ENCODE measurements around the gene DGUOK. TPM values are rescaled to one million over a fixed set of nuclear protein-coding genes. Genes with fewer than 3 reads are reported as not detected.

DGUOK gene
- total RNA-seq, 2 experiments from 2014 or later: 96.4 to 103 TPM

DNA sequence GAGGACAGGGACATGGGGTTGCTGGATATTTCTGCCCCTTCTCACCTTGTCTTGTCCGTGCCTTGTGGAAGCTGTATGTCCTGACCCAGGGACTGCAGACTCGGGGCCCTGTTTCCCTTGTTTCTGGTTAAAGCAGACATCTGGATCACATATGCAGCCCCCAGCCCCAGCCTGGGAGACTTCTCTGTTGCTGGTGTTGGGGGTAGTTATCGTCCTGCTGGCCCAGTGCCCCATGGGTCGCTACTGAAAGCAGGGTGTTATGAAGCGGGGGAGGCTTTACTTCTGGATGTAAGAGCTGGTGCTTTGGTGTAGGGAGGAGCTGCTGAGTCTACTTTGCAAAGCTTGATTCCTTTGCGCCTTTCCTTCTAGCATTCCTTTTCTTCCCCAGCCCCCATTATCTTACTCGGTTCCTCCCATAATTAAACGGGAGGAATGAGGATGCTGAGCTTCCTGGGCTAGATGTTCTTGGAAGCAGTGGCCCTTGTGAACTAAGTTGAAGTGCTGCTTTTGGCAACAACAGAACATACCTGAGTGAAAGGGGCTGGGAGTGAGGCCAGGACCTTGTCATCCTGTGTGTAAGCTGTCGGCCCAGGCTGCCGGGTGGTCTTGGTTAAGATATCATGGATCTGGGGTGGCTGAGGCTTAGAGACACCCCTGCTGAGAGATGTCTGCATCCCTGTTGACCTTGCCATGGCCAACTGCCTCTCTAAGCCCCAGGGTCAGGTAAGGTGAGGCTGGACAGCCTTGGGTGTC is 61.4 kb downstream of the DGUOK start:
- ChIA-PET POLR2A (interaction anchor here (0.9 to 5.6 kb wide), 14 partner anchors 8 to 178 kb away, joined by 3 to 38 read pairs (median 4); partner anchors contain the start of genes BOLA3, DGUOK and STAMBP), CTCF (interaction anchor here (0.8 to 2.9 kb wide), 26 partner anchors 8 to 190 kb away, joined by 3 to 22 read pairs (median 4); partner anchors contain the start of genes BOLA3 and MOB1A)
- H3K9me3 Mint-ChIP-seq: peaks cover 4% of the 10 kb centered on the region
- H3K4me1 Mint-ChIP-seq (ENCODE audit: low read depth): peaks cover 50% of the 10 kb centered on the region
- H3K36me3 Mint-ChIP-seq (ENCODE audit: low read depth): peaks cover 67% of the 10 kb centered on the region
- H3K27ac Mint-ChIP-seq: peak overlapping the region; percentile 95
- ATAC-seq (no peak), DNase-seq (peak; percentile 18)
- H3K27me3 Mint-ChIP-seq: no peaks in the 10 kb centered on the region
- intact Hi-C loops (cut with micrococcal nuclease): loop anchor here (2.0 to 5.0 kb wide), 3 partner anchors 44 to 156 kb away; no protein-coding TSS in a partner anchor
- TF ChIP-seq, protein P1, sequence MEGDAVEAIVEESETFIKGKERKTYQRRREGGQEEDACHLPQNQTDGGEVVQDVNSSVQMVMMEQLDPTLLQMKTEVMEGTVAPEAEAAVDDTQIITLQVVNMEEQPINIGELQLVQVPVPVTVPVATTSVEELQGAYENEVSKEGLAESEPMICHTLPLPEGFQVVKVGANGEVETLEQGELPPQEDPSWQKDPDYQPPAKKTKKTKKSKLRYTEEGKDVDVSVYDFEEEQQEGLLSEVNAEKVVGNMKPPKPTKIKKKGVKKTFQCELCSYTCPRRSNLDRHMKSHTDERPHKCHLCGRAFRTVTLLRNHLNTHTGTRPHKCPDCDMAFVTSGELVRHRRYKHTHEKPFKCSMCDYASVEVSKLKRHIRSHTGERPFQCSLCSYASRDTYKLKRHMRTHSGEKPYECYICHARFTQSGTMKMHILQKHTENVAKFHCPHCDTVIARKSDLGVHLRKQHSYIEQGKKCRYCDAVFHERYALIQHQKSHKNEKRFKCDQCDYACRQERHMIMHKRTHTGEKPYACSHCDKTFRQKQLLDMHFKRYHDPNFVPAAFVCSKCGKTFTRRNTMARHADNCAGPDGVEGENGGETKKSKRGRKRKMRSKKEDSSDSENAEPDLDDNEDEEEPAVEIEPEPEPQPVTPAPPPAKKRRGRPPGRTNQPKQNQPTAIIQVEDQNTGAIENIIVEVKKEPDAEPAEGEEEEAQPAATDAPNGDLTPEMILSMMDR (IDR thresholded peaks at IDR 0.05): no peak
- peak overlapping the region; percentile 87 for H3K4me3 Mint-ChIP-seq

DNA sequence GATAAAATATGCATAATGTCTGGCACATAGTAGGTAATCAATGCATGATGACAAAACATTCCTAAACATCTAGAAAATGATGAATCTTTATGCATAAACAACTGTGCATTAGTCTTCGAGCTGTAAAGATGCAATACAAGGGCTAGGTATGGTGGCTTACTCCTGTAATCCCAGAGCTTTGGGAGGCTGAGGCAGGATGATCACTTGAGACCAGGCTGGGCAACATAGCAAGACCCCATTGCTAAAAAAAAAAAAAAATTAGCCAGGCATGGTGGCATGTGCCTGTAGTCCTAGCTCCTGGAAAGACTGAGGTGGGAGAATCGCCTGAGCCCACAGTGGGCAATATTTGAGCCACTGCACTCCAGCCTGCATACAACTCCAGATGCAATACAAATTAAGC is 63.3 kb downstream of the DGUOK start:
- no peak for ATAC-seq
- Mint-ChIP-seq H3K4me3 (no peak overlapping the region), H3K4me1 (ENCODE audit: low read depth) (peaks cover 56% of the 10 kb centered on the region)

DNA sequence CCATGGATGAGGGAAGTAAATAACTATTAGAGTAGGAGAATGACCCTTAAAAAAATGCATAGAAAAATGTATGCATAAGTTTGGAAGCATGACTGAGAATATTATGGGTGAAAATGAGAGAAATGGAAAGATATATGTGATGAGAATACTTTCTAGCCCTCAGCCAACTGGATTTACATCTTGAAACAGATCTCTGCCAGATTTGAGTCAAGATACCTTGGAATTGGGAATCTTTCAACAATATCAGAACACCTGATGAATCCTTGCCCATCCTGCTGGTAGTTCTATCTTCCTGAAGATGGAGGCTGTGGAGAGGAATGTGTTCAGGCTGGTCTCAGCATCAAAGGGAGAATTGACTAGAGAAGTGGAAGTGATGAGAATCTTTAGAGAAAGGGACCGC is 63.9 kb downstream of the DGUOK start:
- peaks cover 4% of the 10 kb centered on the region for H3K9me3 Mint-ChIP-seq
- no peaks in the 10 kb centered on the region for H3K27me3 Mint-ChIP-seq
- DNase-seq (no peak), ATAC-seq (no peak)
- H3K36me3 Mint-ChIP-seq (ENCODE audit: low read depth): peaks cover 79% of the 10 kb centered on the region
- peaks cover 59% of the 10 kb centered on the region for H3K4me1 Mint-ChIP-seq (ENCODE audit: low read depth)
- intact Hi-C loops (cut with micrococcal nuclease): no loop called here
- no peak overlapping the region for H3K27ac Mint-ChIP-seq
- H3K4me3 Mint-ChIP-seq: no peak overlapping the region
- ChIA-PET POLR2A (interaction anchor here (0.6 to 5.6 kb wide), 2 partner anchors 12 to 57 kb away, joined by 4 to 38 read pairs; no protein-coding TSS in a partner anchor), CTCF (interaction anchor here (1.0 to 1.3 kb wide), 2 partner anchors 82 to 166 kb away, joined by 3 to 4 read pairs; no protein-coding TSS in a partner anchor)
- TF ChIP-seq, protein P1 (IDR thresholded peaks at IDR 0.05): no peak

More for the DNA sequence above, 63.3 kb downstream of the DGUOK start:
- ChIA-PET CTCF (interaction anchor here (1.0 to 1.3 kb wide), 2 partner anchors 82 to 166 kb away, joined by 3 to 4 read pairs; no protein-coding TSS in a partner anchor), POLR2A (interaction anchor here (0.6 to 5.6 kb wide), 3 partner anchors 12 to 57 kb away, joined by 3 to 38 read pairs (median 4); no protein-coding TSS in a partner anchor)
- Mint-ChIP-seq H3K27me3 (no peaks in the 10 kb centered on the region), H3K9me3 (peaks cover 4% of the 10 kb centered on the region), H3K36me3 (ENCODE audit: low read depth) (peaks cover 79% of the 10 kb centered on the region), H3K27ac (no peak overlapping the region)
- TF ChIP-seq, protein P1 (IDR thresholded peaks at IDR 0.05): no peak
- intact Hi-C loops (cut with micrococcal nuclease): loop anchor here (5.0 kb wide), 2 partner anchors 42 to 158 kb away; no protein-coding TSS in a partner anchor
- no peak for DNase-seq

DNA sequence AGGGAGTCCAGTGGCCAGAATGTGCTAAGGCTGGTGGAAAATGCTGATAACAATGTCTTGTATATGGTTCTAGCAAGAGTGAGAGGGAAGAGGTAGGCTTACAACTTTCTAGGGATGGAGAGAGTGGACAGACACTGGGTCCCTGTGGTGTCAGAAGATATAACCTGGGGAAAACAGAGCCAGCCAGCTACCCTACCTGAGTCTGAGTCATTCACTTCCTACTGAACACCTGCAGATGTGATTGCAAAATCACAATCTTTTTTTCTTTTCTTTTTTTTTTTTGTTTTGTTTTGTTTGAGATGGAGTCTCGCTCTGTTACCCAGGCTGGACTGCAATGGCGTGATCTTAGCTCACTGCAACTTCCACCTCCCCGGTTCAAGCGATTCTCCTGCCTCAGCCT is 65.4 kb downstream of the DGUOK start:
- peaks cover 65% of the 10 kb centered on the region for H3K4me1 Mint-ChIP-seq (ENCODE audit: low read depth)
- ATAC-seq (no peak), DNase-seq (no peak)
- no peak overlapping the region for H3K4me3 Mint-ChIP-seq
- H3K36me3 Mint-ChIP-seq (ENCODE audit: low read depth): peaks cover 70% of the 10 kb centered on the region
- H3K27me3 Mint-ChIP-seq: no peaks in the 10 kb centered on the region
- CTCF ChIA-PET: no interaction called here
- POLR2A ChIA-PET: interaction anchor here (0.7 kb wide), 1 partner anchor 86 kb away, joined by 3 read pairs; no protein-coding TSS in a partner anchor
- intact Hi-C loops (cut with micrococcal nuclease): no loop called here
- TF ChIP-seq, protein P1 (IDR thresholded peaks at IDR 0.05): no peak
- peak overlapping the region; percentile 28 for H3K27ac Mint-ChIP-seq
- H3K9me3 Mint-ChIP-seq: peaks cover 4% of the 10 kb centered on the region
